ENCODE results near the gene TNP1.

Gene TNP1

DNA sequence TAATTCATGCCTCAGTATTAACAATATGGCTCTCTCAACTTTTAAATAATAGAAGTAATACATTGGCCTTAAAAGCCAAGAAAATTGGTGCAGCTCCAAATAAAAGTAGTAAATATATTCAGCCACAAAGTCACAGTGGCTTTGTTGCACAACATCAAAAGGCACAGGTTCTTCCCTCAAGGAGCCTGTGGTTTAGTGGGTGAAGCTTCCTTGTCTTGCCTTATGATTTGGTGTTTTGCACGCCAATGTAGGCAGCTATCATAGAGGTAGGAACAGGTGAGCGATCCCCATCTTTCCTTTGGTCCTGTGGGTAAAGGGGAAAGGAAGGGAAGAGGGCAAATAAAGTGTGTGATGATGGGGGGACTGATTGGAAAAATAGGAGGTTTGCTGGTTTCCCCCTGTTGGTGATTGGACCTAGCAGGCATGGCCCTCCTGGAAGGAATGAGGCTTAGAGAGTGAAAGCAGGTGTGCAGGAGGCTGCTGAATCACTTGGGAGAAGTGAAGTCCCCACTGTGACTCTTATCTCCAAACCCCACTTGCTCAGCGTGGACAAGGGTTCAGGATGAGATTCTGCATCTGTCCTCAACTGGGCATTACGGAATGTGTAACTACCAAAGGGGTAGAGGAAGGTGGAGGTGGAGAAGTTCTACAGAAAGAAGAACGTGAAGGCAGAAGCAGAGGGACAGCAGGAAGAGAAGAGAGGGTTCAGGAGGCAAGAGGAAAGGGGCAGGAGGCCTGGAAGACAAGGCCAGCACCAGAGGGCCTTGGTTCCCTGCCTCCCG is 20.1 kb upstream of the TNP1 start:
- ChIA-PET CTCF (no interaction called here), POLR2A (no interaction called here)
- no peak for DNase-seq (ENCODE audit: extremely low spot score)
- TF ChIP-seq, protein P1, sequence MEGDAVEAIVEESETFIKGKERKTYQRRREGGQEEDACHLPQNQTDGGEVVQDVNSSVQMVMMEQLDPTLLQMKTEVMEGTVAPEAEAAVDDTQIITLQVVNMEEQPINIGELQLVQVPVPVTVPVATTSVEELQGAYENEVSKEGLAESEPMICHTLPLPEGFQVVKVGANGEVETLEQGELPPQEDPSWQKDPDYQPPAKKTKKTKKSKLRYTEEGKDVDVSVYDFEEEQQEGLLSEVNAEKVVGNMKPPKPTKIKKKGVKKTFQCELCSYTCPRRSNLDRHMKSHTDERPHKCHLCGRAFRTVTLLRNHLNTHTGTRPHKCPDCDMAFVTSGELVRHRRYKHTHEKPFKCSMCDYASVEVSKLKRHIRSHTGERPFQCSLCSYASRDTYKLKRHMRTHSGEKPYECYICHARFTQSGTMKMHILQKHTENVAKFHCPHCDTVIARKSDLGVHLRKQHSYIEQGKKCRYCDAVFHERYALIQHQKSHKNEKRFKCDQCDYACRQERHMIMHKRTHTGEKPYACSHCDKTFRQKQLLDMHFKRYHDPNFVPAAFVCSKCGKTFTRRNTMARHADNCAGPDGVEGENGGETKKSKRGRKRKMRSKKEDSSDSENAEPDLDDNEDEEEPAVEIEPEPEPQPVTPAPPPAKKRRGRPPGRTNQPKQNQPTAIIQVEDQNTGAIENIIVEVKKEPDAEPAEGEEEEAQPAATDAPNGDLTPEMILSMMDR (IDR thresholded peaks at IDR 0.05; ENCODE audit: control extremely low read depth, extremely low read depth, low read depth, missing control alignments) = no peak

GRCh38 chr2:216878072-216878471 is 18.2 kb upstream of the TNP1 start:
- DNase-seq (ENCODE audit: extremely low spot score) = no peak
- POLR2A ChIA-PET = no interaction called here
- CTCF ChIA-PET = no interaction called here
- TF ChIP-seq, protein P1 (IDR thresholded peaks at IDR 0.05; ENCODE audit: control extremely low read depth, extremely low read depth, low read depth, missing control alignments) = no peak

GRCh38 chr2:216877085-216877484 is 17.2 kb upstream of the TNP1 start:
- POLR2A ChIA-PET = no interaction called here
- DNase-seq (ENCODE audit: extremely low spot score) = no peak
- TF ChIP-seq, protein P1 (IDR thresholded peaks at IDR 0.05; ENCODE audit: control extremely low read depth, extremely low read depth, low read depth, missing control alignments) = no peak
- CTCF ChIA-PET = no interaction called here

- POLR2A ChIA-PET = no interaction called here
- CTCF ChIA-PET = interaction anchor here (0.7 to 2.9 kb wide), 3 partner anchors 13 to 291 kb away, joined by 3 to 8 read pairs (median 4); no protein-coding TSS in a partner anchor
- TF ChIP-seq, protein P1 (IDR thresholded peaks at IDR 0.05; ENCODE audit: control extremely low read depth, extremely low read depth, low read depth, missing control alignments) = no peak
Observed at GRCh38 chr2:216875862-216876261, 16.0 kb upstream of the TNP1 start.

DNA sequence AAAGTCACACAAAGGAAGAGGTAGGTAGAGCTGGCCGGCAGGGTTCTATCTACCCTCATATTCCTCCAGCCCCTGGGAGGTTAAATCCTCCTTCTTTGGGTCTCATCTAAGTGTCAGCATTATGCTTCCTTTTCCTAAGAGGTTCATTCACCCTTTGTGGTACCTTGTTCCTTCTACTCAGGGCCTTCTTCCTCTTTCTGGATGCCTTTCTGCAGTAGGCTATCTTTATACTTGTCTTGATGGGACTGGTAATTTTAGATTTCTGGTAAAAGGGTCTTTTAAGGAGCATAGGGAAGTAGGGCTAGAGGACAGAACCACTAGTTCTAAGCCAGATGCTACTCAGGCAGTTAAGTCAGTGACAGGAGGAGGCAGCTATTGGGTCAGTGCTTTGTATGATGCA is 13.7 kb upstream of the TNP1 start:
- TF ChIP-seq, protein P1 (IDR thresholded peaks at IDR 0.05; ENCODE audit: control extremely low read depth, extremely low read depth, low read depth, missing control alignments) = no peak
- no peak for DNase-seq (ENCODE audit: extremely low spot score)
- POLR2A ChIA-PET = no interaction called here
- CTCF ChIA-PET = interaction anchor here (0.7 to 2.9 kb wide), 2 partner anchors 11 kb away, joined by 3 to 8 read pairs; no protein-coding TSS in a partner anchor

More at GRCh38 chr2:216875862-216876261, 16.0 kb upstream of the TNP1 start:
- no peak for DNase-seq (ENCODE audit: extremely low spot score)

DNA sequence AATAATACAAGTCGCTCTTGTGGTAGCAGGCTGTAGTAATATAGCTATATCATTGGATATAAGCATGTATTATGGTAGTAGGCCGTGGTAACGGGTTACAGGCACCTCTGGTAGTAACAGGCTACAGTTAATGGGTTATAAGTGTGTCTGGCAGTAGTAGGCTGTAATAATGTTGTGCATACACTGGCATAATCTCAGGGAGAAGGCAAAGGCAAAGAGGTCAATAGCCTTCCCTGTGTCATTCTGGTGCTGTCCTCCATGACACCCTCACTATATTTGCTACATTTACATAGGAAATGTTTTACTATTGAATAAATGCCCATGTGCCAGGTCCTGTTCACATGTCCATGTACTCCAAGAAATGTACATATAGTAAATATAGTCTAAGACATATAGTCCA is 12.8 kb upstream of the TNP1 start:
- TF ChIP-seq, protein P1 (IDR thresholded peaks at IDR 0.05; ENCODE audit: control extremely low read depth, extremely low read depth, low read depth, missing control alignments) = no peak
- no peak for DNase-seq (ENCODE audit: extremely low spot score)
- CTCF ChIA-PET = no interaction called here
- POLR2A ChIA-PET = no interaction called here

Measured in GM10248 (cell line).